ENCODE measurements around the gene CEP162. TPM values are rescaled to one million over a fixed set of nuclear protein-coding genes. Genes with fewer than 3 reads are reported as not detected.

Gene CEP162
- total and polyA plus RNA-seq, 2 experiments from 2014 or later = 9.2 to 15.4 TPM

GRCh38 chr6:84260196-84260595 lies 32.8 kb upstream of the CEP162 start (continued):
- TF ChIP-seq POLR2AphosphoS5 (IDR thresholded peaks at IDR 0.05; ENCODE audit: low read depth) (no peak), EZH2phosphoT487 (IDR thresholded peaks at IDR 0.05; ENCODE audit: unreplicated experiment) (no peak), CTCF (conservative IDR thresholded peaks at IDR 0.05; ENCODE audit: low read depth in 2 of 2) (no peak)
- TF ChIP-seq, protein P1, sequence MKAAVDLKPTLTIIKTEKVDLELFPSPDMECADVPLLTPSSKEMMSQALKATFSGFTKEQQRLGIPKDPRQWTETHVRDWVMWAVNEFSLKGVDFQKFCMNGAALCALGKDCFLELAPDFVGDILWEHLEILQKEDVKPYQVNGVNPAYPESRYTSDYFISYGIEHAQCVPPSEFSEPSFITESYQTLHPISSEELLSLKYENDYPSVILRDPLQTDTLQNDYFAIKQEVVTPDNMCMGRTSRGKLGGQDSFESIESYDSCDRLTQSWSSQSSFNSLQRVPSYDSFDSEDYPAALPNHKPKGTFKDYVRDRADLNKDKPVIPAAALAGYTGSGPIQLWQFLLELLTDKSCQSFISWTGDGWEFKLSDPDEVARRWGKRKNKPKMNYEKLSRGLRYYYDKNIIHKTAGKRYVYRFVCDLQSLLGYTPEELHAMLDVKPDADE (IDR thresholded peaks at IDR 0.05) = no peak

GRCh38 chr6:84258866-84259265 lies 31.4 kb upstream of the CEP162 start:
- H3K27ac ChIP-seq (ENCODE audit: low read depth) = no peak overlapping the region
- H3K27me3 Mint-ChIP-seq (ENCODE audit: insufficient read depth, low read depth, poor library complexity) = no peaks in the 10 kb centered on the region
- no peak for DNase-seq (ENCODE audit: low spot score)
- H3K4me3 Mint-ChIP-seq = no peak overlapping the region
- peaks cover 16% of the 10 kb centered on the region for H3K4me1 Mint-ChIP-seq
- H2AFZ ChIP-seq = peak overlapping the region; percentile 18; the same call in 1 of the 2 replicates
- H3K36me3 Mint-ChIP-seq (ENCODE audit: low read depth) = no peaks in the 10 kb centered on the region
- H3K4me3 ChIP-seq = no peak overlapping the region
- H3K4me1 ChIP-seq (ENCODE audit: insufficient read depth) = 0 out of 2 replicates have a peak, but pooled peaks cover 10% of the 10 kb centered on the region
- H3K36me3 ChIP-seq (ENCODE audit: insufficient read depth) = no peaks in the 10 kb centered on the region
- H3K4me2 ChIP-seq = no peak overlapping the region
- H3F3A ChIP-seq (replicated peaks; ENCODE audit: low read depth) = no peaks in the 10 kb centered on the region
- H4K20me1 ChIP-seq (replicated peaks; ENCODE audit: insufficient read depth) = no peaks in the 10 kb centered on the region
- no peaks in the 10 kb centered on the region for H3K27me3 ChIP-seq (ENCODE audit: insufficient read depth)
- no peaks in the 10 kb centered on the region for H3K9me2 ChIP-seq (ENCODE audit: insufficient read depth)
- H3K9me3 Mint-ChIP-seq = no peaks in the 10 kb centered on the region; the same call in 2 of the 3 replicates
- no peaks in the 10 kb centered on the region for H3K79me2 ChIP-seq (replicated peaks; ENCODE audit: insufficient read depth)
- H3K27ac Mint-ChIP-seq = peak overlapping the region; percentile 12; the same call in 1 of the 2 replicates
- no peak; the same call in 2 of the 3 replicates for ATAC-seq
- TF ChIP-seq REST (IDR thresholded peaks at IDR 0.05; ENCODE audit: unreplicated experiment) (no peak), JUNB (IDR thresholded peaks at IDR 0.05; ENCODE audit: unreplicated experiment) (no peak), CTCF (conservative IDR thresholded peaks at IDR 0.05; ENCODE audit: low read depth in 2 of 2) (no peak), POLR2AphosphoS5 (IDR thresholded peaks at IDR 0.05; ENCODE audit: low read depth) (no peak), EZH2 (IDR thresholded peaks at IDR 0.05; ENCODE audit: low read depth, unreplicated experiment) (no peak), NANOG (IDR thresholded peaks at IDR 0.05; ENCODE audit: borderline replicate concordance) (no peak), CREB1 (CRISPR knock-in tag; IDR thresholded peaks at IDR 0.05; ENCODE audit: low read depth) (no peak), ZNF331 (CRISPR knock-in tag; IDR thresholded peaks at IDR 0.05; ENCODE audit: low read depth) (no peak)
